Measurements from ENCODE around the gene CNOT10.

- TF ChIP-seq EZH2 (IDR thresholded peaks at IDR 0.05; ENCODE audit: borderline replicate concordance, insufficient read depth, low read depth, low read length, poor library complexity, severe bottlenecking) = no peak
- TF ChIP-seq CTCF (IDR thresholded peaks at IDR 0.05) = no peak
Observed at GRCh38 chr3:32814361-32814760, 129.4 kb downstream of the CNOT10 start.

Data from B cell (primary cell).